HEK293 (cell line): Measurements from ENCODE around the gene SLC18A2.

ENCODE experiments used
- MYNN ChIP-seq: fragments of 450-650 bp; formaldehyde crosslinking; IDR thresholded peaks from 2 replicates; pipeline ENCODE4 v1.5.1; 2016; ENCODE audit warnings: missing biosample characterization, missing genetic modification characterization, borderline replicate concordance
- MZF1 ChIP-seq: fragments of 450-650 bp; formaldehyde crosslinking; IDR thresholded peaks from 2 replicates; pipeline ENCODE4 v1.5.1; 2017; ENCODE audit warnings: missing biosample characterization, missing genetic modification characterization, borderline replicate concordance
- REST ChIP-seq: fragments of 450-650 bp; formaldehyde crosslinking; IDR thresholded peaks from 2 replicates; pipeline ENCODE4 v1.5.1; 2016; ENCODE audit warnings: missing biosample characterization, missing genetic modification characterization
- YY1 ChIP-seq: fragments of 450-650 bp; formaldehyde crosslinking; IDR thresholded peaks from 2 replicates; pipeline ENCODE4 v1.5.1; 2018; ENCODE audit warnings: missing biosample characterization, missing genetic modification characterization
- ZNF140 ChIP-seq: fragments of 450-650 bp; formaldehyde crosslinking; IDR thresholded peaks from 2 replicates; pipeline ENCODE4 v1.5.1; 2016; ENCODE audit warnings: missing biosample characterization, missing genetic modification characterization
- ZNF24 ChIP-seq: fragments of 450-650 bp; formaldehyde crosslinking; IDR thresholded peaks from 2 replicates; pipeline ENCODE4 v1.5.1; 2016; ENCODE audit warnings: missing biosample characterization, missing genetic modification characterization
- ZNF707 ChIP-seq: fragments of 450-650 bp; formaldehyde crosslinking; IDR thresholded peaks from 2 replicates; pipeline ENCODE4 v1.5.1; 2016; ENCODE audit warnings: missing biosample characterization, missing genetic modification characterization
- TF ChIP-seq, protein P1 (sequence below): fragments of 450-650 bp; formaldehyde crosslinking; IDR thresholded peaks from 2 replicates; pipeline ENCODE4 v1.5.1; 2016; ENCODE audit warnings: missing biosample characterization, missing genetic modification characterization

DNA sequence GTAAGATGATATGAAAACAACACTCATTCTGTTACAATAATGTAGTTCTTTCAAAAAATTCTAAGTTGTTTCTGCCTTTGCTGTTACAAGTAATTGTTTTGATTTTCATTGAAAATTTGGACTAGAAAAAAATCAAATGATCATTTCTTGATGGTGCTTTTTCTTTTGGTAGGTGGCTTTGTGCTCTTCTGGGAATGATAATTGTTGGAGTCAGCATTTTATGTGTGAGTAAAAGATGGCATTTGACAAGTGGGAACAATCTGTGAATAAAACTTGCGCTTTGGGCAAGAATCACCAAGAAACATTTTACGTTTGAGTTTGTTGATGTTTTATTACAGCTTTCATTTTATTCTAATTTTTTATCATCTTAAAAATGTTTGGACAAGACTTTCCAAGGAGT, 25.9 kb downstream of the SLC18A2 start:
- TF ChIP-seq ZNF707 = no peak
- no peak for TF ChIP-seq MYNN
- no peak for TF ChIP-seq REST (tag by site-specific recombination)
- TF ChIP-seq YY1 (tag by site-specific recombination) = no peak
- TF ChIP-seq, protein P1, sequence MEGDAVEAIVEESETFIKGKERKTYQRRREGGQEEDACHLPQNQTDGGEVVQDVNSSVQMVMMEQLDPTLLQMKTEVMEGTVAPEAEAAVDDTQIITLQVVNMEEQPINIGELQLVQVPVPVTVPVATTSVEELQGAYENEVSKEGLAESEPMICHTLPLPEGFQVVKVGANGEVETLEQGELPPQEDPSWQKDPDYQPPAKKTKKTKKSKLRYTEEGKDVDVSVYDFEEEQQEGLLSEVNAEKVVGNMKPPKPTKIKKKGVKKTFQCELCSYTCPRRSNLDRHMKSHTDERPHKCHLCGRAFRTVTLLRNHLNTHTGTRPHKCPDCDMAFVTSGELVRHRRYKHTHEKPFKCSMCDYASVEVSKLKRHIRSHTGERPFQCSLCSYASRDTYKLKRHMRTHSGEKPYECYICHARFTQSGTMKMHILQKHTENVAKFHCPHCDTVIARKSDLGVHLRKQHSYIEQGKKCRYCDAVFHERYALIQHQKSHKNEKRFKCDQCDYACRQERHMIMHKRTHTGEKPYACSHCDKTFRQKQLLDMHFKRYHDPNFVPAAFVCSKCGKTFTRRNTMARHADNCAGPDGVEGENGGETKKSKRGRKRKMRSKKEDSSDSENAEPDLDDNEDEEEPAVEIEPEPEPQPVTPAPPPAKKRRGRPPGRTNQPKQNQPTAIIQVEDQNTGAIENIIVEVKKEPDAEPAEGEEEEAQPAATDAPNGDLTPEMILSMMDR (tag by site-specific recombination) = no peak
- TF ChIP-seq ZNF140 = no peak
- TF ChIP-seq MZF1 (tag by site-specific recombination) = no peak
- no peak for TF ChIP-seq ZNF24 (tag by site-specific recombination)
